Upper lobe of left lung (tissue), 6 donors: ENCODE results near the gene KRTAP10-5. TPM values are rescaled to one million over a fixed set of nuclear protein-coding genes. Genes with fewer than 3 reads are reported as not detected.

ENCODE experiments used
- ATAC-seq, 2 donors: fragments of 200-7000 bp; cut with Tn5 transposase; one replicate each; pipeline ENCODE4 v1.9.1; 2022; ENCODE audit warnings: mild to moderate bottlenecking in 2 of 2, moderate library complexity in 2 of 2; ENCODE audit not compliant: low FRiP score in 2 of 2
- DNase-seq, 2 donors: peaks; one replicate each; pipeline ENCODE4 v3.0.0-alpha.2; 2019 to 2020
- H3K27ac ChIP-seq, 4 donors: fragments of 200-600 bp; sonication (generic); one replicate each; pipeline ENCODE4 v1.5.1; 2016 to 2019
- H3K27me3 ChIP-seq, 4 donors: fragments of 200-600 bp; sonication (generic); one replicate each; pipeline ENCODE4 v1.5.1; 2017 to 2019
- H3K36me3 ChIP-seq, 4 donors: fragments of 200-600 bp; sonication (generic); one replicate each; pipeline ENCODE4 v1.5.1; 2016 to 2019
- H3K4me1 ChIP-seq, 4 donors: fragments of 200-600 bp; sonication (generic); one replicate each; pipeline ENCODE4 v1.5.1; 2018 to 2019
- H3K4me3 ChIP-seq, 4 donors: fragments of 200-600 bp; sonication (generic); one replicate each; pipeline ENCODE4 v1.5.1; 2017 to 2019; ENCODE audit warnings: mild to moderate bottlenecking in 2 of 4, moderate library complexity in 1 of 4
- H3K9me3 ChIP-seq, 4 donors: fragments of 200-600 bp; sonication (generic); one replicate each; pipeline ENCODE4 v1.5.1; 2018 to 2019
- CTCF ChIP-seq, 6 experiments: fragments of 450-650 bp in 4 of 6; fragments of 200-600 bp in 2 of 6; sonication (generic) in 2 of 6; IDR thresholded peaks; one replicate each; pipeline ENCODE4 v1.5.1; 2016 to 2019; ENCODE audit warnings: antibody characterized with exemption in 6 of 6
- EP300 ChIP-seq, 4 donors: sonication (generic); formaldehyde crosslinking; IDR thresholded peaks; one replicate each; pipeline ENCODE4 v1.5.1; 2017; ENCODE audit warnings: antibody characterized with exemption in 4 of 4, control low read depth in 2 of 4
- POLR2A ChIP-seq, 4 donors: fragments of 450-650 bp; IDR thresholded peaks; one replicate each; pipeline ENCODE4 v1.5.1; 2016 to 2017; ENCODE audit warnings: antibody characterized with exemption in 4 of 4, mild to moderate bottlenecking in 2 of 4
- POLR2AphosphoS5 ChIP-seq, 2 donors: sonication (generic); formaldehyde crosslinking; IDR thresholded peaks; one replicate each; pipeline ENCODE4 v1.5.1; 2017; ENCODE audit warnings: antibody characterized with exemption in 2 of 2
- WGBS, 2 donors: methylation state at CpG; one replicate each; pipeline ENCODE4 v1.1.5; 2017 to 2018; 5-methylcytosine and 5-hydroxymethylcytosine counted together
- total RNA-seq, 6 donors: library from RNA; depleted of rRNA in 4 of 6; stranded (reverse); fragments of >200 nt in 4 of 6; gene quantifications; one replicate each; pipeline versions ENCODE4 v1.1.0 to v1.2.1, GENCODE V29; 2016 to 2021
- donor health status: DM: no; HTN: no; CAD: no; lungs with moderate emphysema.
- donor health status: DM: no; HTN: yes; CAD: no; lungs with severe emphysema.

KRTAP10-5 gene
- total RNA-seq, 6 donors from 2014 or later, result not detected

GRCh38 chr21:44609193-44609592, 28.8 kb upstream of the KRTAP10-5 start:
- ATAC-seq (no peak), DNase-seq (no peak)
- no peaks in the 10 kb centered on the region for H3K4me1 ChIP-seq
- H3K36me3 ChIP-seq, result no peaks in the 10 kb centered on the region
- H3K9me3 ChIP-seq, result peaks cover 0 to 30% (median 10%) of the 10 kb centered on the region in 4 donors
- TF ChIP-seq CTCF (IDR thresholded peaks at IDR 0.05), result no peak
- TF ChIP-seq EP300 (IDR thresholded peaks at IDR 0.05), result no peak
- TF ChIP-seq POLR2A (IDR thresholded peaks at IDR 0.05), result no peak
- no peak for TF ChIP-seq POLR2AphosphoS5 (IDR thresholded peaks at IDR 0.05)
- peaks cover 0 to 3% (median 0%) of the 10 kb centered on the region in 4 donors for H3K27me3 ChIP-seq
- H3K4me3 ChIP-seq, result no peak overlapping the region
- no peak overlapping the region for H3K27ac ChIP-seq

GRCh38 chr21:44606495-44606894, 26.1 kb upstream of the KRTAP10-5 start:
- Histone ChIP-seq H3K36me3 (no peaks in the 10 kb centered on the region), H3K9me3 (peaks cover 0 to 23% (median 8%) of the 10 kb centered on the region in 4 donors), H3K4me1 (no peaks in the 10 kb centered on the region), H3K4me3 (no peak overlapping the region), H3K27ac (no peak overlapping the region), H3K27me3 (no peaks in the 10 kb centered on the region)
- ATAC-seq (no peak), DNase-seq (no peak)
- no peak for TF ChIP-seq POLR2A (IDR thresholded peaks at IDR 0.05)
- TF ChIP-seq CTCF (IDR thresholded peaks at IDR 0.05), result no peak
- TF ChIP-seq POLR2AphosphoS5 (IDR thresholded peaks at IDR 0.05), result no peak
- no peak for TF ChIP-seq EP300 (IDR thresholded peaks at IDR 0.05)
- WGBS, 2 donors, result 78 to 83% methylated on average over 4 of the region's 4 CpGs

- ATAC-seq (no peak), DNase-seq (no peak)
- Histone ChIP-seq H3K4me1 (no peaks in the 10 kb centered on the region), H3K27ac (no peak overlapping the region), H3K36me3 (no peaks in the 10 kb centered on the region), H3K27me3 (no peaks in the 10 kb centered on the region), H3K4me3 (no peak overlapping the region), H3K9me3 (no peaks in the 10 kb centered on the region)
- TF ChIP-seq CTCF (IDR thresholded peaks at IDR 0.05), result no peak
- TF ChIP-seq EP300 (IDR thresholded peaks at IDR 0.05), result no peak
- no peak for TF ChIP-seq POLR2AphosphoS5 (IDR thresholded peaks at IDR 0.05)
- TF ChIP-seq POLR2A (IDR thresholded peaks at IDR 0.05), result no peak
- 89 to 91% methylated on average over 5 to 8 of the region's 8 CpGs for WGBS, 2 donors
These were observed 23.5 kb upstream of the KRTAP10-5 start for GRCh38 chr21:44603911-44604310.

- no peaks in the 10 kb centered on the region for H3K9me3 ChIP-seq
- no peaks in the 10 kb centered on the region for H3K4me1 ChIP-seq
- H3K27me3 ChIP-seq, result no peaks in the 10 kb centered on the region
- no peak overlapping the region for H3K4me3 ChIP-seq
- H3K27ac ChIP-seq, result no peak overlapping the region
- WGBS, 2 donors, result 59% methylated on average over 5 to 17 of the region's 17 CpGs
- DNase-seq (no peak), ATAC-seq (peak in 1 of 2 donors; percentile 31)
- H3K36me3 ChIP-seq, result no peaks in the 10 kb centered on the region
- TF ChIP-seq EP300 (IDR thresholded peaks at IDR 0.05) (no peak), POLR2AphosphoS5 (IDR thresholded peaks at IDR 0.05) (no peak), POLR2A (IDR thresholded peaks at IDR 0.05) (no peak), CTCF (IDR thresholded peaks at IDR 0.05) (no peak)
These were observed 22.9 kb upstream of the KRTAP10-5 start for GRCh38 chr21:44603109-44603875.

GRCh38 chr21:44602463-44602850, 22.1 kb upstream of the KRTAP10-5 start:
- WGBS, 2 donors, result 82% methylated on average over 20 of the region's 21 CpGs; no CpG with 5 or more reads in 1 of the 2 donors
- ATAC-seq, result no peak

More at GRCh38 chr21:44602463-44602850, 22.1 kb upstream of the KRTAP10-5 start:
- Histone ChIP-seq H3K27ac (no peak overlapping the region), H3K4me3 (no peak overlapping the region), H3K36me3 (no peaks in the 10 kb centered on the region), H3K4me1 (no peaks in the 10 kb centered on the region), H3K9me3 (no peaks in the 10 kb centered on the region), H3K27me3 (no peaks in the 10 kb centered on the region)
- DNase-seq, result peak in 1 of 2 donors; percentile 37
- TF ChIP-seq EP300 (IDR thresholded peaks at IDR 0.05), result no peak
- TF ChIP-seq CTCF (IDR thresholded peaks at IDR 0.05), result no peak
- no peak for TF ChIP-seq POLR2A (IDR thresholded peaks at IDR 0.05)
- no peak for TF ChIP-seq POLR2AphosphoS5 (IDR thresholded peaks at IDR 0.05)
